Stimulated activated CD4-positive, alpha-beta T cell treated with anti-CD3 and anti-CD28 coated beads, Interleukin-12 subunit alpha, Interleukin-12 subunit beta, amount 100 ng/mL, for 48 hours (primary cell): Measurements from ENCODE around the gene CBX6.

ENCODE experiments used
- DNase-seq, 3 donors: peaks; one replicate each; pipeline ENCODE4 v3.0.0-alpha.2; 2020; ENCODE audit warnings: low read depth in 2 of 3, low spot score in 1 of 3

CBX6 gene

GRCh38 chr22:38841211-38841610, 30.8 kb downstream of the CBX6 start:
- no peak for DNase-seq

DNA sequence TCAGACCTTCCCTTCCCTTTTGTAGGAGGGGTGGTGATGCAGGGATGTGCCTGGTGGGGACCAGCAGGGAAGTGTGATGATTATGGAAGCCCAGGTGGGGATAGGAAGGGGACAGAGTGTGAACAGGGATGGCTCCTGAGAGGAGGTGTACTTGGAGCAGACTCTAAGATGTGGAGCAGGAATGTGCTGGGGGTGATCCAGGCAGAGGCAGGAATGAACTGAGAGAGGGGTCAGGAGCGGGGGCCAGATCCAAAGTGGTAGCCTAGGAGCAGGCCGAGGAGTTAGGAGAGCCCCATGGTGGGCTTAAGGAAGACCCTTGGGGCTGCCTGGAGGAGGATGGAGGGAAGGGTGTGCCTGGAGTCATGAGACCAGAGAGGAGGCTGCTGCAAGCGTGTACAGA, 31.9 kb downstream of the CBX6 start:
- DNase-seq: no peak

GRCh38 chr22:38839686-38840085, 32.3 kb downstream of the CBX6 start:
- DNase-seq: no peak

DNA sequence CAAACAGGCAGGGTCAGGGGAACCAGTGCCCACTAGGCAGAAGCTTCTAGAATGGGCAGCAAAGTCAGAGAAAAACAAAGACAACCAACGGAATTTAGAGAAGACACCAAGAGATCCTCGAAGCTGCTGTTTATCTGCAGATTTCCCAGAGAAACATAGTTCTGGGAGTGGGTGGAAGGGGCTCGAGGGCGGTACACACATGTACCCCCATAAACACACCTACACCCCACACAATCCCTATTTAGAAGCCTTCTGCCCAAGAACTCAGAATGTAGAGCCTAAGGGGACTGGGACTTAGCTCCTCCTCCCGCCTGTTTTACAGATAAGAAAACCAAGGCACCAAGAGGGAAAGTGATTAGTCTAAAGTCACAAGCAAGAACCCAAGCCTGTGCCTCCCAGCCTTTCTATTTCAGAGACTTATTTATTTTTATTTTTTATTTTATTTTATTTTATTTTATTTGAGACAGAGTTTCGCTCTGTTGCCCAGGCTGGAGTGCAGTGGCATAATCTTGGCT, 34.5 kb downstream of the CBX6 start:
- DNase-seq: no peak

- no peak for DNase-seq
Measured at GRCh38 chr22:38835888-38836301, 36.1 kb downstream of the CBX6 start.

GRCh38 chr22:38834991-38835390, 37.0 kb downstream of the CBX6 start:
- DNase-seq: no peak

- DNase-seq: no peak
Measured at GRCh38 chr22:38834215-38834953, 37.6 kb downstream of the CBX6 start.

- DNase-seq: no peak
Measured at GRCh38 chr22:38833061-38833460, 39.0 kb downstream of the CBX6 start.

DNA sequence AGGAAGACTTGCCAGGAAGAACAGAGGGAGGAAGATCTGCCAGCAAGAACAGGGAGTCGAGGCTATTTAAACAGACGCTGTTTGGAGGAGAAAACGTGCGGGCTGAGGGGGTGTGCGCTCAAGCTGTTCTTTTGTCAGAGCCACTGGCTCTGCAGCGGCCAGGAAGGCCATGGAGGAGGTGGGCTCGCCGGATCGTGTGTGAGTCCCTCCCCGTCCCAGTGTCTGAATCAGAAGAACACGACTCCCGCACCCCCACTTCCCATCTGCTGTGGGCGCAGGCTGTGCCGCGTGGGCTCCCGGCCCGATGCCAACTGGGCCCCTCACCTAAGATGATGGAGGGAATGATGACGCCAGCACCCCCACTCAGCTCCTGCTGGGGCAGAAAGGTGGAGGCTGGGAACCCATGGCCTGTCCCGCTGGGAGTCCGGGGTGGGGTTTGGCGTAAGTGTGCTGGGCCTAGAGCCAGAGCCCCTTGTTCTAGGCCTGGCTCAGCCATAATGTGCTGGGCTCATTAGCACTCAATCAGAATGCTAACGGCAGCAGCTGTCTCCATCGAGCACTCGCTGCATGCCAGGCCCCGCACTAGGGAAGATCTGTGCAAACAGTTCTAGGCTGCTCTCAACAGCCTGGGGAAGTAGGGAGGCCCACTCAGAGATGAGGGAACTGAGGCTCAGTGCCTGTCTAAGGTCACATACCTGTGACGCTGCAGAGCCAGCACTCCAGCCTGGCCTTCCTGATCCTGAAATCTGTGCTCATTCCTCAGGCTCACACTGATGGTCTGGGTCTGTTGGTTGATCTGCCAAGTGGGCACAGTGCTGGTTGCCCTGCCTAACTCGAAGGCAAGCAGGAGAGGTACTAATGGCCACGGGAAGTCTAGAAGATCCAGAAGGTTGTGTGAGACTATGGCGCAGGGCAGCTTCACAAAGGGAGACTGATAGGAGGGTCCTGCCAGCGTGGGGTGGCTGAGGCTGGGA, 39.7 kb downstream of the CBX6 start:
- no peak for DNase-seq

DNA sequence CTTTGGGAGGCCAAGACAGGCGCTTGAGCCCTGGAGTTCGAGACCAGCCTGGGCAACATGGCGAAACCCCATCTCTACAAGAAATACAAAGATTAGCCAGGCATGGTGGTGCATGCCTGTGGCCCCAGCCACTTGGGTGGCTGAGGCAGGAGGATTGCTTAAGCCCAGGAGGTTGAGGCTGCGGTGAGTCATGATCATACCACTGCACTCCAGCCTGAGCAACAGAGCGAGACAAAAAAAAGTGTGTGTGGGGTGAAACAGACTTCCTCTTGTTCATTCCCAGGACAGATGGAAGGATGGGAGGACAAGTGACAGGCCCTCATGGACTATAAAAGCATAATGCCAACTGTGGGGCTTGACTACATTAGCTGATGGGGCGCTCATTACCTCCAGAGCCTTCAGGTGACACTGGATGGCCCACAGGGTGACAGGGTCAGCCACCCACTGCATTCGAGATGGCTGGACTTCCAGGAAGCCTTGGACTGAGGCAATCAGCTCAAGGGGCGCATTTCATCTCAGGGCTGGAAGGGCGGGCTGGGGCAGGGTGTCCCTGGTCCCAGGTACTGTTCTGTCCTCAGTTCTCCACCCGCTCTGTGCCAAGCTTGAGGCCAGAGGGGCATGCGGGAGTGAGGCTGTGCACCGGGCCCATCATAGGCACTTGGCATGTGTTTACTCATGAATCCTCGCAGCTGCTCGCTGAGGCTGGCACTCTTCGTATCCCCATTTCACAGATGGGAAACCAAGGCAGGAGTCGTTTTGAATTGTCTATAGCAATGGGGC, 40.7 kb downstream of the CBX6 start:
- no peak for DNase-seq

GRCh38 chr22:38830845-38831108, 41.2 kb downstream of the CBX6 start:
- DNase-seq: no peak

GRCh38 chr22:38830026-38830844, 41.8 kb downstream of the CBX6 start:
- no peak for DNase-seq

DNA sequence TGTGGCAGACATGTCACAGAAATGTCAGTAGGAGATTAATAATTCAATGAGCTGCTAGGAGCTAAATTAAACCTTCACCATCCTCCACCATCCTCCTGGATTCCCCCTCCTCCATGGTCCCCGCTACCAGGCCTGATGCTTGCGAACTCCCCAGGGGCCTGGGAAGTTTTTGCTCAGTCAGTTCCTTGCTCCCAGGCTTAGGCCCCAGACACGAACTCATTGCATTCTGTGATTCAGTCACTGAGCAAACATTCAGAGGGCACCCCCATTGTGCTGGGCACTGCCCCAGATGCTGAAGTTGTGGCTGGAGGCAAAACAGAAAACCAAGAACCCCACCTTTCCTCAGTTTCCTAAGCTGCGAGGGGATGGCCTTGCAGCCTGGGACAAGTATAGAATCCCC, 42.5 kb downstream of the CBX6 start:
- DNase-seq: no peak

GRCh38 chr22:38828616-38829205, 43.3 kb downstream of the CBX6 start:
- DNase-seq: no peak

DNA sequence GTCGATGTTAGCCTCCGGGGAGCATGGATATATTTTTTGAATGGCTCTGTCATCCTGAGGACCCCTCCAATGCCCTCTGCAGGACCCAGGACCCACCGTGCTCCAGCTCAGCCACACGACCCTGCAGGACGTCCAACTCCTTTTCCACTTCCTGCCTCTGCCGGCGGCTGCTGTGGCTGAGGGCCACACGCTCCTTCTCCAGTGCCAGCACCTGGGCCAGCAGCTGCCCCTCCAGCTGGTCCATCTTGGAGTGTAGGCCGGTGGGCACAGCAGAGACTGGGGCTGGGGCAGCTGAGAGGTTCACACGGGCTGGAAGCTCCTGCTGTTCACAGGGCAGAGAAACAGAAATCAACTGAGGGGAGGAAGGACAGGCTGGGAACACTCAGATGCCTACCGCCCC, 43.8 kb downstream of the CBX6 start:
- no peak for DNase-seq

DNA sequence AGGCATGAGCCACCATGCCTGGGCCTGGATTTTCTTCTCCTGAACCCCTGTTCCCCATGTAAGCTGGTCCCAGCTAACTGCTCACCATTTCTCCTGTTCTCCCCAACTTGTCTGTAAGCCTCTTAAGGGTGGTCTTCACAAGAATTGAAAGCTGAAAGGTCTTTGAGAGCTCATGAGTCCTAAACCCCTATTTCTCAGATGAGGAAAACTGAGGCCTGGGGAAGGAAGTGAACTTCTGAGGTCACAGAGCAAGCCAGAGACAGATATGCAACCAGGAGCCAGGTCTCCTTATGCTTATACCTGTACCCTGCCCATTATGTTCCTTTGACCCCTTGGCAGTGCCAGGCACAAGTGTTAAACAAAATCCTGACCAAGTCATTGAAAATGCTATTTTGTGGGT, 44.5 kb downstream of the CBX6 start:
- no peak for DNase-seq

DNA sequence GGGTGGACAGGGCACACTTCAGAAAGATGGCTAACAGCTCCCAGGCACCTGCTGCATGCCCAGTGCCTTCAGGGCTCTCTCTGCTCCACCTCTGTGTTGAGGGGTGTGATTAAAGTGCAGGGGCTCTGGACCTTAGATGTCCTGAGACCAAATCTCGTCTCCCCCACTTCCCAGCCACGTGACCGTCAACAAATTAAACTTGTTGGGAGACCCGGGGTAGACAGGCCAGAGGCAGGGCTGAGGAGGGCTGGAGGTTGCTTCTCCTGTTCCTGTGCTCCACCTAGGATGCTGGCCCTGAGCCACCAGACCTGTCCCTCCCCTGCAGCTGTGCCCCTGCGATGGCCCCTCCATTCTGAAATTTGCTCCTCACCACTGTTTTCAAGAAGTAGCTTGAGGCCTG, 45.2 kb downstream of the CBX6 start:
- DNase-seq: no peak

DNA sequence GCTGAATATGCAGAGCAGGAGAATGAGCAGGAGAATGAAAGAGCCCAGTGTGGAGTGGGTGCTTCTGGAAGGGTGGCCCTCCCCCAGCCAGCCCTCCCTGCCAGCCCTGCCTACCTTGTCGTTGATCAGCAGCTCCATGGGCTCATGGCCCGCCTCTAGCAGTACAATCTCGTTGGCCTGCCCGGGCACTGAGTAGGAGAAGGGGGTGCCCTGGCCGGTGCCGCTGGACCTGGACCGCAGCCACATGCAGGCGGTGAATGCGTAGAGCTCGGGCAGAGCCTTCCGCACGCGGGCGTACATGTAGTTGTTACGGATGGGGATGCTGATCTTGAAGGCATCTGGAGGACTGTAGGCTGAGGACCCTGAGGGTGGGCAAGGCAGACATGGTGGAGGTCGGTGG, 45.6 kb downstream of the CBX6 start:
- DNase-seq: no peak

DNA sequence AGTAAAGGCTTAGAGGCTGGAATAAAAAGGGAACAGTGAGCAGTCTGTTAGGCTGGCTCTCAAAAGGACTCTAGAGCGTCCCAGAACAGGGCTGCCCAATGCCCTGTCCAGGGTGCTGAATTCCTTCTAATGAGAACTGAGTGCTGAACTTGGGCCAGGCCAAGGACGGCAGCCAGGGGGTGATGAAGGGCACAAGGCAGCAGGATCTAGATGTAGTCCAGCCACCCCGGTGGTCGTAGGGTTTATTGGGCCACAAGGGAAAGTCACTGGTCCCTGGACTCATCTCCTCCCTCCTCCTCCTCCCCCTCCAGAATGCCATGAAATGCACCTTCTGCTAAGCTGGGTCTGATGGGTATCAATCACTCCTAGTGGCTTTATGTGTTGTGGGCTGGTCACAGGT, 47.4 kb downstream of the CBX6 start:
- DNase-seq: peak; percentile 12 to 41 (median 22)

GRCh38 chr22:38823637-38824036, 48.4 kb downstream of the CBX6 start:
- no peak for DNase-seq
